ENCODE data around the gene BCLAF3.

GRCh38 chrX:19966056-19966455, 24.8 kb downstream of the BCLAF3 start:
- TF ChIP-seq POLR2A (IDR thresholded peaks at IDR 0.05; ENCODE audit: extremely low read depth, insufficient read length), result no peak
- no peak for TF ChIP-seq CTCF (IDR thresholded peaks at IDR 0.05; ENCODE audit: low read depth, low read length)
- no peak for TF ChIP-seq MAX (IDR thresholded peaks at IDR 0.05; ENCODE audit: low read depth, low read length)
- no peak for TF ChIP-seq MYC (IDR thresholded peaks at IDR 0.05; ENCODE audit: low read depth, low read length)

Measured in NB4 (cell line).